IMR-90 (cell line): ENCODE data around the gene PITPNC1. TPM values are rescaled to one million over a fixed set of nuclear protein-coding genes. Genes with fewer than 3 reads are reported as not detected.

Experiments
- microRNA-seq, 2 experiments: library from miRNA; stranded (forward) in 1 of 2; unstranded in 1 of 2; fragments of 10-50 nt in 1 of 2; fragments of <30 nt in 1 of 2; gene quantifications in 1 of 2; microRNA quantifications in 1 of 2; one replicate each; pipeline versions ENCODE3 to v1.1.0; 2013 to 2020; ENCODE audit not compliant: insufficient read depth in 1 of 2, insufficient read length in 1 of 2, unreplicated experiment in 1 of 2
- polyA plus RNA-seq, 3 experiments: library from polyadenylated mRNA; depleted of rRNA; stranded (reverse); fragments of >200 nt; gene quantifications; 2 replicates each; pipeline ENCODE4 v1.2.3, GENCODE V29; 2012; ENCODE audit warnings: low replicate concordance in 1 of 3
- small RNA-seq, 5 experiments: library from RNA; depleted of rRNA; stranded (forward); fragments of <200 nt; gene quantifications; one replicate each; pipeline ENCODE3, GENCODE V24; 2012
- total RNA-seq: library from RNA; depleted of rRNA; stranded (reverse); fragments of >200 nt; gene quantifications from 2 replicates; pipeline ENCODE4 v1.2.3, GENCODE V29; 2012; rRNA removed

PITPNC1 gene
- total and polyA plus RNA-seq, 2 of the 4 experiments (the other 2 are of a cell fraction), result 4.1 TPM

Small RNAs within 50 kb of the gene (microRNA-seq; reads per million reads assigned to microRNA genes)
- gene MIR548AA2 (ENCODE audit: insufficient read depth in 1 of 2, insufficient read length in 1 of 2, unreplicated experiment in 1 of 2), result 0 reads per million in 2 experiments
- gene MIR548D2 (ENCODE audit: insufficient read depth in 1 of 2, insufficient read length in 1 of 2, unreplicated experiment in 1 of 2), result 0 reads per million in 2 experiments
- gene RF00019 (ENCODE audit: insufficient read depth, insufficient read length), result not detected
- not detected for gene RN7SL756P (ENCODE audit: insufficient read depth, insufficient read length)
- not detected for gene SNORA38B (ENCODE audit: insufficient read depth, insufficient read length)

Small RNAs within 50 kb of the gene (small RNA-seq; reads per million reads assigned to genes)
- gene MIR548AA2 (0 reads per million in 5 experiments), gene MIR548D2 (0 reads per million in 5 experiments), gene RF00019 (0 reads per million in 5 experiments), gene RN7SL756P (0 reads per million in 5 experiments), gene SNORA38B (0.16 to 79.0 (median 4.0) reads per million in 5 experiments)

Other genes with a start within 250 kb of the PITPNC1 start
- gene HELZ, start 132.1 kb upstream of the PITPNC1 start, total RNA-seq, result 60.6 and 65.0 TPM in 2 replicates
- 6.9 and 8.0 TPM in 2 replicates for gene HELZ, start 132.1 kb upstream of the PITPNC1 start, polyA plus RNA-seq (2012; rRNA removed)
- 17.9 and 48.9 TPM in 2 replicates for gene PSMD12, start 10.7 kb upstream of the PITPNC1 start, total RNA-seq
- gene PSMD12, start 10.7 kb upstream of the PITPNC1 start, polyA plus RNA-seq (2012; rRNA removed), result 30.8 and 39.7 TPM in 2 replicates